ENCODE results near the gene E2F3.
"Not testable (repeated sequence)": the region's sequence is repeated elsewhere in the genome, so short reads cannot be mapped to it uniquely, and the experiment has no call there.

Gene E2F3

GRCh38 chr6:20464041-20464440 is 62.4 kb downstream of the E2F3 start:
- DNase-seq (ENCODE audit: extremely low read depth in 1 of 2, low read depth in 1 of 2) = no peak

DNA sequence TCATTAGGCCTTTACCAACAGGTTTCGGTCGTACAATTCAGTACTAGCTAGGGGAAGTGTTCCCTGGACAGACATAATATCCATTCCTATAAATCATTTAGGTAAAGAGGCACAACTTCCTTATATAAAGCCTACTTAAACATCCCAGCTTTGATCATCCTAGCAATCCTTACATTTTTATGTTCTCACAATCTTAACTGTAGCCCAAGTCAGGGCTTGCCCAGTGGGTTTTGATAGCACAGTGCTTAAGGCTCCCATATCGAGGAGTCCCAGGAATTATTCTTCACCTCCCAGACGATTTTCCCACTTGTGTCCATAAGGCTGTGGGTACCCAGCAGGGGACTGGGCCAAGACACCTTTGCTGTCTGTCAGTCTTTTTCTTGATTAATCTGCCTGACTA is 63.2 kb downstream of the E2F3 start:
- no peak for DNase-seq (ENCODE audit: extremely low read depth in 1 of 2, low read depth in 1 of 2)

GRCh38 chr6:20465616-20466015 is 63.9 kb downstream of the E2F3 start:
- DNase-seq (ENCODE audit: extremely low read depth in 1 of 2, low read depth in 1 of 2) = not testable (repeated sequence)

DNA sequence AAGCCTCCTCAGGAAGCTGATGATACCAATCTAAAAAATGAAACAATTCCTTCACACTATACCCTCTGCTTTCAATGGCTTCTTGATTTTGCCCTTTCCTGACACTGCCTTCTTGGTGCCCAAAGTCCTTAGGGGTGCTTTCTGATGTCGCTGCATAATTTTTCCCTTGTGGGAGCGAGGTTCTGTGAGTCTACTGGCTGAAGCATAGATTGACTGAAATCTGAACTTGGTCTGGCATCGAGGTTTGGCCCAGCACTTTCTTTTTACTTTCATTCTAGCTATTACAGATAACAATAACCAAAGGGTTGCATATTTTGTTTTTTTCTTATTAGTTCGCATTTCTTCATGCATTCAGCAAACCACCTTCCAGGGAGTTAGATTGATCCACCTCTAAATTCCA is 65.8 kb downstream of the E2F3 start:
- DNase-seq (ENCODE audit: extremely low read depth in 1 of 2, low read depth in 1 of 2) = no peak

- no peak for DNase-seq (ENCODE audit: extremely low read depth in 1 of 2, low read depth in 1 of 2)
Measured at GRCh38 chr6:20468209-20468608, 66.5 kb downstream of the E2F3 start.

DNA sequence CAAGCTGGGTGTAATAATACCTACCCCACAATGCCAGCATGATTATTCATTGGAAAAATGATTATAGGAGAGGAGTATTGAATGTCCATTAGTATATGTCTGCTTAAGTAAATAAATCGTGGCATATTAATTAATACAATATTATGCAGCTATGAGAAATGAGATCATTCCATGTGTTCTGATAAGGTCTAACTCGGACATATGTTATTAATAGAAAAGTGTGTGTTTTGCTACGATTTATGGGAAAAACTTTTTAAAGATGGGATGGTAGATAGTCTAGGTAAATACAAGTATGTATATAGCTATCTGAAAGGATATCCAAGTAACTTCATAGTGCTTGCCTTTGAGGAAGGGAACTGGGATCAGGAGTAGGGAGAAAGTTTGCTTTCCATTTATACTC is 71.1 kb downstream of the E2F3 start:
- no peak for DNase-seq (ENCODE audit: extremely low read depth in 1 of 2, low read depth in 1 of 2)

DNA sequence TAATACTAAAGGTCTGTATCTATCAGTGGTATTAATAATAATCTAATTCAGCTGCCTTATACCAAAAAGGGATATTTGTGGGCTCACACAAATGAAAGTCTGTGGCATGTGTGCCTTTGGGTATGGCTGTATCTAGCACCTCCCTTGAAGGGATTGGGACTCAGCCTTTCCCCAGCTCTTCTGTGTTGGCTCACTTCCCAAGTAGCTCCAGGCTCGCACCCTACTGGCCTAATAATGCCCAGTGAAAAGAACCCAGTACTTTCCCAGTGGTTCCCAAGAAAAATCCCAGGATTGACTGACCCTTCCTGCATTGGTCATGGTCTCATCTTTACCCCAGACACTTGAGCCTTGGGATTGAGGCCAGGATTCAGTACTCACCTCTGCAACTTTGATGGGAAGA is 71.8 kb downstream of the E2F3 start:
- DNase-seq (ENCODE audit: extremely low read depth in 1 of 2, low read depth in 1 of 2) = no peak

- no peak for DNase-seq (ENCODE audit: extremely low read depth in 1 of 2, low read depth in 1 of 2)
Measured at GRCh38 chr6:20474874-20475542, 73.3 kb downstream of the E2F3 start.

- no peak for DNase-seq (ENCODE audit: extremely low read depth in 1 of 2, low read depth in 1 of 2)
Measured at GRCh38 chr6:20476501-20477043, 74.9 kb downstream of the E2F3 start.

GRCh38 chr6:20477485-20477884 is 75.8 kb downstream of the E2F3 start:
- DNase-seq (ENCODE audit: extremely low read depth in 1 of 2, low read depth in 1 of 2) = no peak

GRCh38 chr6:20479060-20479459 is 77.4 kb downstream of the E2F3 start:
- no peak for DNase-seq (ENCODE audit: extremely low read depth in 1 of 2, low read depth in 1 of 2)

GRCh38 chr6:20479526-20479925 is 77.8 kb downstream of the E2F3 start:
- DNase-seq (ENCODE audit: extremely low read depth in 1 of 2, low read depth in 1 of 2) = no peak

DNA sequence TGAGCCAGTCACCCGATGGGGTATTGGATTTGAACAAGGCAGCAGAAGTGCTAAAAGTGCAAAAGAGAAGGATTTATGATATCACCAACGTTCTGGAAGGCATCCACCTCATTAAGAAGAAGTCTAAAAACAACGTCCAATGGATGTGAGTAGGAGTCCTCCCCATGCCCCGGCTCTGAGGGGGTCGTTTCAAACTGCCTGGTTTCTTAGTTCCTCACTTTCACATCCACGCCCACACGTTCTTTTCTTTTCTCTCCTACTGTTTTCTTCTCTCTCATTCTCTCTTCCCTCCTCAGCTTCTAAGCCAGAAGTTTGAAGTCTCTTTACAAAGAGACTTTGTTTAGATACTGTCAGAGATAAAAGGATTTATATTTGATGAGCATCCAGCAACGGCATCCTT is 79.6 kb downstream of the E2F3 start:
- DNase-seq (ENCODE audit: extremely low read depth in 1 of 2, low read depth in 1 of 2) = no peak

DNA sequence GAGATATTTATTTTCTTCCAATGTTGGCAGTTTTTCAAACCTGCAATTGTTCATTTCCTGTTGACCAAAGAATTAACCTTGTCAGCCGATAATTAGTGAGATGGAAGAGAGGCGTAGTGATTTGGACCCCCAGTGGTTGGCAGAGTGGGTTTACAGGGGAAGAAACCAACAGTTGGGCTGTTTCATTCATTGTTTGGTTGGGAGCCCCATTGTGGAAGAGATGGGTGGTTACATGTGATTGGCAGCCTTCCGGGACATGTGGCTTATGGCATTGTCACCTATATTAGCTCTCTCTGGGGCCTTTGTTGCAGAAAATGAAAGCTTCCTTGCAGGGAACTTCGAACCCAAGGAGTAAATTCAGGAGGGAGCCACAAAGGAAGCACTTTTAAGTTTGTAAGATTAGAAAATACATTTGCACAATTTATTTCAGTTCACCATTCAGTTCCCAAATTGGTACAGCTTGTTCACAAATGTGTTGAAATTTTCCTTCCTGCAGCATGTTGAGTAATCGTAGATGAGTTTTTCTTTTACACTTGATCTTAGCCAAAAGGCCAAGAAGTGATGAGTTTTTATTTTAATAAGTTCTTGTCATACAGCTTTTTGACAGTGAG is 82.3 kb downstream of the E2F3 start:
- no peak for DNase-seq (ENCODE audit: extremely low read depth in 1 of 2, low read depth in 1 of 2)

- DNase-seq (ENCODE audit: extremely low read depth in 1 of 2, low read depth in 1 of 2) = no peak
Measured at GRCh38 chr6:20486641-20487040, 85.0 kb downstream of the E2F3 start.

DNA sequence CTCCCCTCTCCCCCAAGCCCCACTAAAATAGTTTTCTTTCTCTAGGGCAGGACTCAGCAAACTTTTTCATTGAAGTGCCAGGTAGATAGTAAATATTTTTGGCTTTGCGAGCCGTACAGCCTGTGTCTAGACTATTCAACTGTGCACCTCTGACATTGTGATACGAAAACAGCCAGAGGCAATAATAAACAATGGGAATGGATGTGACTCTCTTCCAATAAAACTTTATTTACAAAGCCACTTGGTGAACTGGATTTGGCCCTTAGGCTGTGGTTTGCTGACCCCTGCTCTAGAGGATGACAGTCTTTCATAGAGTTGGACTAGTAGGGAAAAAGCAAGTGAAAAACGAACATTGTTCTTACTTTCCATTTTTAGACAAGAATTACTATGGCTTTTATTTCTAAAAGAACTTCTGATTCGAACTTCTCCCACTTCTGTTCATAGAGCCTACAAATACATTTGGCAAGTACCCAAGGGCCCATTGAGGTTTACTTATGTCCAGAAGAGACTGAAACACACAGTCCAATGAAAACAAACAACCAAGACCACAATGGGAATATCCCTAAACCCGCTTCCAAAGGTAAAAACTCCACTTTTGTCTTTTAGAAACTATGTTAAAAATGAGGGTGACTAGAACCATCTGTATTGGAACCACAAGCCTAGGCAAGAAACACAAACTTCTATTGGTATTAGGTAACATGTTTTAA is 86.1 kb downstream of the E2F3 start:
- DNase-seq (ENCODE audit: extremely low read depth in 1 of 2, low read depth in 1 of 2) = no peak

DNA sequence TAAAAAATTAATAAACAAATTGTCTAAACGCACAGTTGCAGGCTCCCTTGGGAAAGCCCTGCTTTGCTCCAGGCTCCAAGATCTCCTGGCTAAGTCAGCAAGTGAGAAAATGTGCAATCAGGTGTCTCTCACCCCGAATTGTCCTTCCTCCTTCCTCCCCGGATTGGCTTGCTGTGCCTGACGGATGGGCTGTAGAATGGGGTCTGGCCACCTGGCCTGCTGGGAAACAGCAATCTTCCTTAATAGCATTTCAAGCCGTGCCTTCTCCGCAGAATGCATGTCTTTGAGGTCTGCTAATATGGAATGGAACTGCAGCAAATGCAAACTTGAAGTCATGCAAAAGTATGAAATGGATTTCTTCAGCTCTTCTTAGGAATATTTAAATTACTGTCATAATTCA is 88.9 kb downstream of the E2F3 start:
- no peak for DNase-seq (ENCODE audit: extremely low read depth in 1 of 2, low read depth in 1 of 2)

- no peak for DNase-seq (ENCODE audit: extremely low read depth in 1 of 2, low read depth in 1 of 2)
Measured at GRCh38 chr6:20492099-20492498, 90.4 kb downstream of the E2F3 start.

GRCh38 chr6:20497216-20498040 is 95.7 kb downstream of the E2F3 start:
- DNase-seq (ENCODE audit: extremely low read depth in 1 of 2, low read depth in 1 of 2) = no peak

GRCh38 chr6:20498041-20498385 is 96.3 kb downstream of the E2F3 start:
- no peak for DNase-seq (ENCODE audit: extremely low read depth in 1 of 2, low read depth in 1 of 2)

- no peak for DNase-seq (ENCODE audit: extremely low read depth in 1 of 2, low read depth in 1 of 2)
Measured at GRCh38 chr6:20509212-20509611, 107.5 kb downstream of the E2F3 start.
